ENCODE results near the gene TIMELESS. TPM values are rescaled to one million over a fixed set of nuclear protein-coding genes. Genes with fewer than 3 reads are reported as not detected.
"Not testable (repeated sequence)": the region's sequence is repeated elsewhere in the genome, so short reads cannot be mapped to it uniquely, and the experiment has no call there.

TIMELESS gene
- total RNA-seq (2021): 27.1 and 30.9 TPM in 2 replicates
- Bru-seq, nascent RNA: percentile 65 among the genes with signal in this experiment
- BruChase-seq, experiment 1, labeled RNA remaining after a 2-hour chase: percentile 59 among the genes with signal in this experiment
- percentile 81 among the genes with signal in this experiment for BruChase-seq, experiment 2, labeled RNA remaining after a 6-hour chase
- long read RNA-seq, full-length matches to known transcripts: 26 of 53 reads
- long read RNA-seq, partial matches to known transcripts: 8 of 53 reads
- long read RNA-seq, other reads (novel, unspliced or antisense): 19 of 53 reads

GRCh38 chr12:56448860-56449621 is at the start of gene TIMELESS:
TIMELESS (minus strand) TSS chr12:56449426; CDS start chr12:56434170, 15,256 bp downstream.
- H3F3A ChIP-seq (ENCODE audit: insufficient read depth, low read depth): peaks cover 9% of the 10 kb centered on the region
- ChIA-PET POLR2A (ENCODE audit: unreplicated experiment) (interaction anchor here (0.6 to 1.0 kb wide), 3 partner anchors 89 to 489 kb away, joined by 4 to 15 read pairs (median 5); partner anchors contain the start of gene STAT2), CTCF (interaction anchor here (0.6 to 1.7 kb wide), 5 partner anchors 10 to 259 kb away, joined by 3 to 11 read pairs (median 6); partner anchors contain the start of genes RBMS2 and SPRYD4)
- no peaks in the 10 kb centered on the region for H4K20me1 ChIP-seq (ENCODE audit: insufficient read depth)
- peak within 1 kb of the TSS; percentile 89 for H3K4me3 ChIP-seq
- peak within 1 kb of the TSS; percentile 91 for H2AFZ ChIP-seq
- no peaks in the 10 kb centered on the region; the same call in 1 of the 2 replicates for H3K4me1 ChIP-seq (replicated peaks; ENCODE audit: insufficient read depth)
- no peaks in the 10 kb centered on the region for H3K9me2 ChIP-seq (ENCODE audit: insufficient read depth)
- peak within 1 kb of the TSS; percentile 57 for H3K27ac ChIP-seq
- 0 out of 2 replicates have a peak, but pooled peaks cover 5% of the 10 kb centered on the region for H3K9me3 ChIP-seq (ENCODE audit: insufficient read depth, low read depth)
- peak; percentile 72 to 85 for DNase-seq
- H3K27me3 ChIP-seq (ENCODE audit: insufficient read depth, low read depth): no peaks in the 10 kb centered on the region
- no peaks in the 10 kb centered on the region for H3K36me3 ChIP-seq (ENCODE audit: low read depth)
- peaks cover 16% of the 10 kb centered on the region for H3K79me2 ChIP-seq (ENCODE audit: low read depth)
- BruUV-seq (replicated peaks): TSS peak; percentile 42
- TF ChIP-seq CTCF (conservative IDR thresholded peaks at IDR 0.05) (no peak), EZH2 (IDR thresholded peaks at IDR 0.05; ENCODE audit: low read depth) (no peak)
- H3K4me2 ChIP-seq: peak within 1 kb of the TSS; percentile 82
- intact Hi-C loops (cut with micrococcal nuclease; ENCODE audit: unreplicated experiment): loop anchor here (1.0 kb wide), 1 partner anchor 345 kb away; the partner anchor contains the start of gene PA2G4

- H3K4me3 ChIP-seq; DNase-seq; POLR2A ChIA-PET (ENCODE audit: unreplicated experiment); intact Hi-C loops (cut with micrococcal nuclease; ENCODE audit: unreplicated experiment); H3K27me3 ChIP-seq (ENCODE audit: insufficient read depth, low read depth); H3K9me3 ChIP-seq (ENCODE audit: insufficient read depth, low read depth); H3K9me2 ChIP-seq (ENCODE audit: insufficient read depth); H3K4me1 ChIP-seq (replicated peaks; ENCODE audit: insufficient read depth); H3F3A ChIP-seq (ENCODE audit: insufficient read depth, low read depth); H3K79me2 ChIP-seq (ENCODE audit: low read depth); BruUV-seq (replicated peaks); H3K27ac ChIP-seq; H4K20me1 ChIP-seq (ENCODE audit: insufficient read depth); H2AFZ ChIP-seq; CTCF ChIA-PET; H3K36me3 ChIP-seq (ENCODE audit: low read depth); H3K4me2 ChIP-seq: not testable (repeated sequence)
Observed at GRCh38 chr12:56498126-56498902, 49.1 kb upstream of the TIMELESS start.

- BruUV-seq (replicated peaks); H3K4me1 ChIP-seq (replicated peaks; ENCODE audit: insufficient read depth); H4K20me1 ChIP-seq (ENCODE audit: insufficient read depth); H3K27ac ChIP-seq; H2AFZ ChIP-seq; H3F3A ChIP-seq (ENCODE audit: insufficient read depth, low read depth); H3K9me2 ChIP-seq (ENCODE audit: insufficient read depth); H3K9me3 ChIP-seq (ENCODE audit: insufficient read depth, low read depth); H3K4me3 ChIP-seq; H3K4me2 ChIP-seq; POLR2A ChIA-PET (ENCODE audit: unreplicated experiment); H3K79me2 ChIP-seq (ENCODE audit: low read depth); H3K36me3 ChIP-seq (ENCODE audit: low read depth): not testable (repeated sequence)
- CTCF ChIA-PET: interaction anchor here (0.7 kb wide), 1 partner anchor 41 kb away, joined by 8 read pairs; no protein-coding TSS in a partner anchor
- peaks cover 15% of the 10 kb centered on the region; the same call in 1 of the 2 replicates for H3K27me3 ChIP-seq (ENCODE audit: insufficient read depth, low read depth)
- DNase-seq: peak in 1 of 2 experiments; percentile 37
- TF ChIP-seq CTCF (conservative IDR thresholded peaks at IDR 0.05): peak; percentile 48; the same call in 1 of the 2 replicates
- intact Hi-C loops (cut with micrococcal nuclease; ENCODE audit: unreplicated experiment): loop anchor here (2.0 kb wide), 1 partner anchor 98 kb away; no protein-coding TSS in a partner anchor
Observed at GRCh38 chr12:56496704-56497103, 47.5 kb upstream of the TIMELESS start.

- H3K4me2 ChIP-seq; H3K36me3 ChIP-seq (ENCODE audit: low read depth); H2AFZ ChIP-seq; H3K27ac ChIP-seq; DNase-seq; H3K4me1 ChIP-seq (replicated peaks; ENCODE audit: insufficient read depth); H3K79me2 ChIP-seq (ENCODE audit: low read depth); H3K9me3 ChIP-seq (ENCODE audit: insufficient read depth, low read depth); H4K20me1 ChIP-seq (ENCODE audit: insufficient read depth); intact Hi-C loops (cut with micrococcal nuclease; ENCODE audit: unreplicated experiment); H3K9me2 ChIP-seq (ENCODE audit: insufficient read depth); POLR2A ChIA-PET (ENCODE audit: unreplicated experiment); H3K4me3 ChIP-seq; BruUV-seq (replicated peaks); CTCF ChIA-PET; H3F3A ChIP-seq (ENCODE audit: insufficient read depth, low read depth): not testable (repeated sequence)
- peaks cover 31% of the 10 kb centered on the region; the same call in 1 of the 2 replicates for H3K27me3 ChIP-seq (ENCODE audit: insufficient read depth, low read depth)
Observed at GRCh38 chr12:56494481-56494880, 45.3 kb upstream of the TIMELESS start.

GRCh38 chr12:56494106-56494415 is 44.8 kb upstream of the TIMELESS start:
- H3K9me2 ChIP-seq (ENCODE audit: insufficient read depth); intact Hi-C loops (cut with micrococcal nuclease; ENCODE audit: unreplicated experiment); H3K4me2 ChIP-seq; H3K27ac ChIP-seq; DNase-seq; H3K79me2 ChIP-seq (ENCODE audit: low read depth); H3K4me1 ChIP-seq (replicated peaks; ENCODE audit: insufficient read depth); CTCF ChIA-PET; H4K20me1 ChIP-seq (ENCODE audit: insufficient read depth); H2AFZ ChIP-seq; H3K4me3 ChIP-seq; H3F3A ChIP-seq (ENCODE audit: insufficient read depth, low read depth); POLR2A ChIA-PET (ENCODE audit: unreplicated experiment); BruUV-seq (replicated peaks); H3K9me3 ChIP-seq (ENCODE audit: insufficient read depth, low read depth); H3K36me3 ChIP-seq (ENCODE audit: low read depth): not testable (repeated sequence)
- peaks cover 27% of the 10 kb centered on the region; the same call in 1 of the 2 replicates for H3K27me3 ChIP-seq (ENCODE audit: insufficient read depth, low read depth)
